T-helper 9 cell (primary cell): ENCODE data around the gene CHST15.

Source experiments
- DNase-seq: peaks from one replicate; pipeline ENCODE4 v3.0.0-alpha.2; 2020

Gene CHST15

DNA sequence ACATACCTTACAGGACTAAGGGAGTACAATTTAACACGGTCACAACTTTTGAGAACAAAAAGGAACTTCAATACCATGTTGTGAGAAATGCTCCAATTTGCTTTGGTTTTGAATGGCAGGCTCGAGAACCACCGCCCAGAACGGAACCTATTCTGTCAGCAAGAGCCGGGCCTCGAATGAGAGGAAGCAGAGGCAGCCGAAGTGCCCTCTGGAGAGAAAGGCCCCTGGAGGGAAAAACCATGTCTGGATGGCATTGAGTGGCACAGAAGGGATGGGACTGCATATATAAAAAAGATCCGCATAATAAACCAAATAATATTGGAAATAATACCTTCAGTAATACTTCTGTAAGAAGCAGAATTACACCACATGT lies 85.6 kb downstream of the CHST15 start:
- DNase-seq, result no peak

DNA sequence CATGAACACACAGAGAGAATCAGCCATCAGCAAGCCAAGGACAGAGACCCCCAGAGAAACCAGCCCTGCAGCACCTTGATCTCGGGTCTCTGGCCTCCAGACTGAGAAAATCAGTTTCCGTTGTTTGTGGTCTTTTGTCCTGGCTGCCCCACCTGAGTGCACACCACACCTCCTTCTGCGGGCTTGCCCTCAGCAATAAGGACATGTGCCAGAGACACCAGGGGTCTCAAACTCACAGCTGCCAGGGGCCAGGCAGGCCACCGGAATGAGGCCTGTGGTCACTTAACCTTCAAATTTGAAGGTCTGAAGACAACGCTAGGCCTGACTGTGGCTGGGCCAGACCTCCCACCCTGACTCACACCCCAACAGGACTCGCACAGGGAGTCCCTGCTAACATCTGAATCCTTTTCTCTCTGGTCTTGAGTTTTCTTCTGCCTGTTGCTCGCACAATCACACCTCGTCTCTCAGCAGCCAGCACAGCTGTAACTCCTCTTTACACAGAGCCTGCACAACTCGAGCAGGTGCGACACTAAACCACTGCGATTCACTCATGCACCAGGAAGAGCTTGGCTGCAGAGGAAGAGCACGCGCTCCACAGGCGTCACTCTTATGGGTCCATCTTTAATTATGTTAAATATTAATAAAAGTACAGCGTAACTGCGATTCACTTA lies 86.2 kb downstream of the CHST15 start:
- no peak for DNase-seq

DNA sequence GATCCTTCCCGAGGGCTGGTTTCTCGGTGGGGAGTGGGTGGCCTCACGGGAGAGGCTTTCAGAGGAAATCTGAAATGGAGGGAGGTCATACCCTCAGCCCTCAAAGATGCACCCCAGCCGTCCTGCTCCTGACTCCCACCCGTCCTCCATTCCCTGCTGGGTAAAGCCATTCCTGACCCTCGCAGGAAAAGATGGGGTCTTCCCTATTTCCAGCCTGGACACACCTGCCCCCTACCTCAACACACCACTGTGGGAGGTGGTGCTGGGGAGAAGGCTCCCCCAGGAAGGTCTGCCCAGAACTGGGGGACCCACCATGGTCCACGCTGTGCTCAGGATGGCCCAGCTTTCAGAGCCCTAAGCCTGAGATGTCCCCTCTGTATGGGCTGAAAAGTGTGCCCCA lies 86.9 kb downstream of the CHST15 start:
- no peak for DNase-seq

DNA sequence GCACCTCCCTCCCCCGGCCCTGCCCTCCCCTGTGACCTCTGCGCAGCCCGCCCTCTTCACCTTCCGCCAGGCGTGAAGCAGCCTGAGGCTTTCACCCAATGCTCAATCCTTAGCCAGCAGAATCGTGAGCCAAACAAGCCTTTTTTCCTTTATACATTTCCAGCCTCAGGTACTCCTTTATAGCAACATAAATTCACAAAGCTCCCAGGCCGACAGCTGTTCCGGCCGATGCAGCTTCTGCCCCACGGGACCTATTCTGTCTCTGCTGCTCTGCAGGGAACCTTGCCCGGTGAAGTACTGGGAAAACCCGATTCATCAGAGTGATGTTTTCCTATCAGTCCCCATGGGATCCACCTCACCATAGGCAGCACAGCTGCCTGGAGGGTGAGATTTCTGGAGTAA lies 87.4 kb downstream of the CHST15 start:
- no peak for DNase-seq

DNA sequence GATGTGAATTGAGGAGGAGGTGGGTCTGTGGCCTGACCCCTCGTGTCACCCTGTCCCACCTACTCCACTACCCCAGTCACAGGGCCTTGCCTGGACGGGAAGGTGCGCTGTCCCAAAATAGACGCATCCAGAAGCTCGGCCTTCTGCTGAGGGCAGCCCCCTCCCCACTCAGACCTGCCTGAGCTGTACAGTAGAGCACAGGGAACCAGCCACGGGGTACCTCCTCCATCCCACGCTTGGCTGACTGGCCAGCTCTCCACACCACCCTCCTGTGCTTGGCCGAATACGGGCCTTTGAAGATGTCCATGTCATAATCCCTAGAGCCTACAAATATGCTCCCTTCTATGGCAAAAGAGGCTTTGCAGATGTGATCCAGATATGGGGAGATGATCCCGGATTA lies 88.3 kb downstream of the CHST15 start:
- no peak for DNase-seq

DNA sequence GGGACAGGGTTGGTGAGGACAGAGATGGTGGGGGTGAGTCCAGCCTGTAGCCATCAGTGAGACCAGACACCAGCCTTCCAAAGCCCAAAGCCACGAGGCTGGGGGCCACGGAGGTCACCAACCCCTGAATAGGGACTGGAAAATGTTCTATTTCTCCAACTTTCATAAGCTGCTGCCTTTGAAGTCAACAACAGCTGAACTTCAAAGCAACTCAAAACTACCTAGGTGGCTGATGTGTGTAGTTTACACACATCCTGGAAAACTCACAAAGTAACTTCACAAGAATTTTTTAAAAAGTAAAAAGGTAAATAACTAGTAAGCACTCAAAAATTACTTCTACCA lies 88.8 kb downstream of the CHST15 start:
- DNase-seq, result no peak

DNA sequence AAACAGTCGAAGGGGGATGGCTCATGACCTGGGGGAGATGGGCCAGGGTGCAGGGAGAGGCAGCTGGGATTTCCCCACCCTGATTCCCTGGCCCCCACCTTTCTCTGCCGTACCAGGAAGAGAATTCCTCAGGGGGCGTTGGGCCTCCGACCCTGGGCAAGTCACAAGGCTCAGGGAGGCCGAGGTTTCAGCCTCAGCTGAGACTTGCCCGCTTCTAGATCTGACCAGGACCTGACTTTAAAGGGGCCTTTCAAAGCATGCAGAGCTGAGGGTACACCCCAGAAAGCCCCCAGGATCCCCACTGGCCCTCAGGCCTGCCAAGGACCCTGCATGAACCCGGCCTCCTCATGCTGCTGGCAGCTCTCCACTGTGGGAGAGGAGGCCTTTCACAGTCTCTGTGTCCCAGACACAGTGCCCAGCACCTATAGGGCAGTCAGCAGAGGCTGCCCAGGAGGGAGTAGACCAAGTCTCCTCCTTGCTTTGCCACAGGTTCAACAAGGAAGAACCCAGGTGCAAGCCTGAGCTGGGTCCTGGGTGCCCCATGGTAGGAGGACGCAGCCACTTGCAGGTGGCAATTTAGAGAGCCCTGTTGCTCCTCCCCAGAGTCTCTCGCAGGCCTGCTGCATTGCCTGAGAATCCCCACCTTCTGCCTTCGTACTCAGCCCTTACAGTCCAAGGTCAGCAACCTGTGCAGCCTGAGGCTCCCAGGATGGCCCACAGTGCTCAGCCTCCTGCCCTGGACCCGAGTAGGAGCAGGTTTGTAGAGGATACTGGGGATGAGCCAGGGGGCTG lies 89.3 kb downstream of the CHST15 start:
- DNase-seq, result no peak

DNA sequence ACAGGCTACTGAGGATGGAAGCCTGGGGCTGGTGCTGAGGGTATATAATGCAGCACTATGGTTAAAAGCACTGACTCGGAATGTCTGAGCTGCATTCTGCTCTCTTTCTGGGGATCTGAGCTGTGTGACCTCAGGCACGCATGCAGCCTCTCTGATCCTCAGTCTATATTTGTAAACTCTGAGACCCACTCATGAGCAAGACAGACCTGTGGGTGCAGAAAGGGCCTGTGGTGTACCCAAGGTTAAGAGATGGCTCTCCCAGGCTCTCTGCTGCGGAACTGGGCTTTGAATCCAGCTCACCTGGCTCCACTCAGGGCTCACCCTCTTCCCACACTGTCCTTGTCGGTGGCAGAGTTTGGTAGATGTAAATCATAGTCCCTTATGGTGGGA lies 89.9 kb downstream of the CHST15 start:
- no peak for DNase-seq

DNA sequence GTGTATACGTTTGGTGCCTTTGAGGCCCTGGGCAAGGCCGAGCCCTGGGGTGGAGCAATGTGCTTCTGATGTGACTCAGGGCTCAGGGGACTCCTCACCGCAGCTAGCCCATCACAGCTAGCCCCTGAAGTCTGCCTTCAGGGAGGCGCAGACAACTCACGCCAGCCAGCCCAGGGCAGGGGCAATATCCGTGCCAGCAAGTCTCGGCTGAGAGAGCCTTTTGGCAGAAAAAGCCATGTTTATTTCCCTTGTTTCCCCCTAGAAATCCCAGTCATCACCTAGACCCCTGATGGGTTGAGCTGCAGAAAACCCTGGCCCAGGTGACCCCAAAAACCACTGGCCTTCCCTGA lies 90.4 kb downstream of the CHST15 start:
- no peak for DNase-seq

DNA sequence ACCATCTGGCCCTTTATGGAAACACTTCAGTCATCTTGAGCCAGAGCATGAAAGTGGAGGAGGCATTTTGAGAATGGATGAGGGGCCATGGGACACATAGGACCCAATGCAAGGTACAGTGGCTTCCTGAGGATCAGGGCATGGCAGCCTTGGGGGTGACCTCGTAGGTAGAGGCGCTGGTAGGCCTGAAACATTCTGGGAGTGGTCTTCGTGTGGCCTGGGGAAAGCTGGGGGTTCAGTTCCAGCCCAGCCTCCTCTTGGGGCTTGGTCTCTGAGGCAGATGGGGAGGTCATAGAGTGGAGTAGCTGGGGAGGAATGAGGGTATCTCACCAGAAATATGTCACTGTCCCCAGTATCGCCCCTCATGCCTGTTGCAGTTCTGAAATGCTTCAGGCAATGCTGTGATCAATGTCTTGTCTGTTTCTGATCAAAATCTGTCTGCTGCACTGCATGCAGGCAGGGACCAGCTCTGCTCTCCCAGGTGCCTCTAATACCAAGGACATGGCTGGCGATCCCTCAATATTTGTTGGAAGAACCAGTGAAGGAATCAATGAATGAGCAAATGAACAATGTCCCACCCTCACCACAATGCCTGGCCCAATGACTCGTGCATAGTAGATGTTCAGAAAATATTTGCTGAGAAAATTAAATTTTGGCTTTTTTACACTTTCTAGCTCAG lies 90.9 kb downstream of the CHST15 start:
- no peak for DNase-seq

DNA sequence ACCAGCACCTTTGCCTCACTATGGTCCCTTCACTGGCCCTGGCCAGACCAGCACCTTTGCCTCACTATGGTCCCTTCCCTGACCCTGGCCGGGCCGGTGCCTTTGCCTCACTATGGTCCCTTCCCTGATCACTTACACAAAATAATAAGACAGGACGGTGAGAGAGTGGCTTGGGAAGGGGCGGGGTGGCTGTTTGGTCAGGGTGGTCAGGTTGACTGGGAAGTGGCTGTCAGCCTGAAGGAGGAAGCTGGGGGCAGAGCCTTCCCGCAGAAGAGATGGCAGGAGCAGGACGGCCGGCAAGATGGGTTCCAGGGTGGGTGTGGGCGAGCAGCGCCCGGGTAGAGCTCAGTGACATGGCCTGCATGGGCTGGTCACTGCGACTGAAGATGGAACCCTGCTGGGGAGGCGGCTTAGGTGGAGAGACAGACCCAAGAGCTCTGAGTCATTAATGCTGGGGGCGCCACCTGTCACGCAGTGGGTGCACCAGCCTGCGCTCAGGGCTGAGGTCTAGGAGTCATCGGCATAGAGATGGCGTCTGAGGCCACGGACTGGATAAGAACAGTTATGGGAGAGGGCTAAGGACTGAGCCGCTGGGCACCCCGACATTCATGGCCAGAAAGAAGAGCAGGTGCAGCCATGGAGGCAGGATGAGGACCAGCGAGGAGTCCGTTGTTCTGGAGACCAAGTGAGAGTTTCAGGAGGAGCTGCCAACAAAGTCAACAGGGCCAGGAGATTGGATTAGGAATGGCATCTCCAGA lies 91.8 kb downstream of the CHST15 start:
- no peak for DNase-seq

DNA sequence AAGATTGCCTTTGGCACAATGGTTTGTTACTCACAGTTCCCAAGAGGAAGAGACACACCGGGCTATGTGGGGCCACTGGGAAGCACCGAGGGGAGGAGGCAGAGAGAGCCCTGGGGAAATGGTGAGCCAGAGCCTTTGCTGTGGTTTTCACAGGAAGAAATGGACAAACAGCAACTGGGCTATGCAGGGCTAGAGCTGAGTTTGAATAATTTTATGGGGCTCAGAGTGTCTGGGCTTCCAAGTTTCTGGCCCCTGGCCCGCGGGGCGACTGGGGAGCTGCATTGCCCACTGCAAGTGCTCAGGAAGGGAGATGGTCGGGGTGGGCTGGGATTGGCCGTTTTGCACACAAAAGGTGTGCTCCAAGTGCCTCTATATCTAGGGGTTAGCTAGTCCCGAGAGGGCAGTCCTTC lies 92.6 kb downstream of the CHST15 start:
- no peak for DNase-seq

DNA sequence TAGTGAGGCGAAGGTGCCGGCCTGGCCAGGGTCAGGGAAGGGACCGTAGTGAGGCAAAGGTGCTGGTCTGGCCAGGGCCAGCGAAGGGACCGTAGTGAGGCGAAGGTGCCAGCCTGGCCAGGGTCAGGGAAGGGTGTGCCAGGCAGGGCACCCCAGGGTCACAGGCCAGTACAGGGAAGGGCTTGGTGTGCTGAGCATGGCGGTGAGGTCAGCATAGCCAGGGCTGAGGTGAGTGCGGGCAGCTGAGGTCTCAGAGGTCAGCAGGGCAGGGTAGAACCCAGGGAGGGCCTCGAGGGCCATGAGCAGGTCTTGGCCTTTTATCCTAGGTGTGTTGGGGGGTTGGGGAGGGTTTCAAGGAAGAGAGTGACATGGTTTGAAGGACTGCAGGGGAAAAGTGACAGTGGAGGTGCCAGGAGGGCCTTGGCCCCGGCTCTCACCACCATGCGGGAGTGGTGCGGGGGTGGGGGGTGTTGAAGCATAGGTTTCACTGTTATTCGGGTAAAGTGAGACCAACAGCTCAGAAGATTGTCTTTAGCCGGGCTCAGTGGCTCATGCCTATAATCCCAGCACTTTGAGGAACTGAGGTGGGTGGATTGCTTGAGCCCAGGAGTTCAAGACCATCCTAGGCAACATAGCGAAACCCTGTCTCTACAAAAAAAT lies 93.3 kb downstream of the CHST15 start:
- DNase-seq, result no peak

DNA sequence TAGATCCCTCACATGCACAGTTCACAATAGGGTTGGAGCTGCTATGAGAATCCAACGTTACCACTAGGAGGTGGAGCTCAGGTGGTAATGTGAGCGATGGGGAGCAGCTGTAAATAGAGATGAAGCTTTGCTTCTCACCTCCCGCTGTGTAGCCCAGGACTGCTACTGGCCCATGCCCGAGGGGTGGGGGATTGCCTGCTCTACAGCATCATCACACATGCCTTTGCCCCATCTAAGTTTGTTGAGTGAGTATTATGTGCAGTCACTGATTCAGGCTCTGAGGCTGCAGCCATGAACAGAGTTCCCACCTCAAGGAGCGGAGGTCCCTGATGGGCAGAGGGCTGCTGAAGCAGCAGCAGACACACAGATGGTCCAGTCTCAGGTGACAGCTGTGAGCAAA lies 94.1 kb downstream of the CHST15 start:
- no peak for DNase-seq

DNA sequence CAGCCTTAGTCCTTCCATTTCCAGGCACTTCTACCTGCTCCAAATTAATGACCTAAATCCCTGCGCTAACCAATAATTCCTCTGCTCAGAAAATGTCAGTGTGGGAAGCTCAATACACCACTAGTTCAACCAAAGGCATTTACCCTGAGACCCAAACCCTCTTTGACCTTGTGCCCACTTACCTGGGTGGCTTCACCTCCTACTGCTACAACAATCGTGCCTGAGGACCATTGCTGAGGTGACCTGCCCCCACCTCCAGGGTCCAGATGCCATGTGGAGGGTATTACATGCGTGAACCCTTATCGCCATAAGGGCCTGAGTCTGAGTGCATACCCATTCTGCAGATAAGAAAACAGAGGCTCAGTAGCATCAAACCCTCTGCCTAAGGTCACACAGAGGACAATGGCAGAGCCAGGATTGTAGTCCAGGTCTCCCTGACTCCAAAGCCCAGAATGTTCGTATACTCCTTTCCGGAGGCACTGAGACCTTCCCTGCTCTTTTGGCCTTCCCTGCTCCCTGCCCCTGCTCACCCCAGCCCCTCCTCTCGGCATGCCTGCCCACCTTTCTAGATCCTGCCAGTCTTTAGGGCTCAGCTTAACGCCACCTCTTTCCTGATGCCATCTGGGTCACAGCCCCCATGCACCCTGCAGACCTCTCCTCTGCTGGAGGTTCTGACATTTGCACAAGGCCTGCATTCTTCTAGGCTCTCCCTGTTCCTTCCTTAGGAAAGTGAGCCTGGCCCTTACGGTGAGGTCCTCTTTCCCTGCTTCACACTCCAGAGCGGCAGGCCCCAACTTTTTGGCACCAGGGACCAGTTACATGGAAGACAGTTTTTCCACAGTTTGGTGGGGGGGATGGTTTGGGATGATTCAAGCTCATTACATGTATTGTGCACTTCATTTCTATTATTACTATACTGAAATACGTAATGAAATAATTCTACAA lies 94.9 kb downstream of the CHST15 start:
- no peak for DNase-seq

DNA sequence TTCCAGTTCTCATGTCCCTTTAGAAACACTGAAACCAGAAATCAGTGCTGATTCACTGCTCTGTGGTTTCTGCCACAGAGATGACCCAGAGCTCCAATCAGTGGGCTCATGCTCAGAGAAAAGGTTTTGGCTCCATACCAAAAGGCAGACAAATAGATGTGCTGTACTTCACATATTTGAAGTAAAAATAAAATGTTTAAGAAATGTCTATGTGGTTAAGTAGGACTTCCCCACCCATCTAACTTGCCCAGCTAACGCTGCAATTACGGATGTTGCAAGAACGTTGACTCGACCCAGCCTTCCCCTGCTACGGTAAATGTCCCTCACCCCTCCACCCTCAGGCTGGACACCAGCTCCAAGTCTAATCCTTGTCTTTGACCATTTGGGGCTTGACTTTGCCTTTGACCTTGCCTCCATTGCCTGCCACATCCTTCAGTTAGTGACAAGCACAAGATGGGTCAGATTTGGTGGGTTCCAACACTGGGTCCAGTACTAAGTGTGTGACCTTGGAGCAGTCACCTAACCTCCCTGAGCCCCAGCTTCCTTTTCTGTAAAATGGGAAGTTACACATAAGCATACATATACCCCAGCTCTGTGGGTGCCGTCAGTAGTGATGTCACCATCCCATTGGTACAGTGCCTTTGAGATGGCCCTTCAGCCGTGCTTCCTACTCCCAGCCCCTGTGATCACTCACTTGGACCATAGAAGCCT lies 95.8 kb downstream of the CHST15 start:
- no peak for DNase-seq

DNA sequence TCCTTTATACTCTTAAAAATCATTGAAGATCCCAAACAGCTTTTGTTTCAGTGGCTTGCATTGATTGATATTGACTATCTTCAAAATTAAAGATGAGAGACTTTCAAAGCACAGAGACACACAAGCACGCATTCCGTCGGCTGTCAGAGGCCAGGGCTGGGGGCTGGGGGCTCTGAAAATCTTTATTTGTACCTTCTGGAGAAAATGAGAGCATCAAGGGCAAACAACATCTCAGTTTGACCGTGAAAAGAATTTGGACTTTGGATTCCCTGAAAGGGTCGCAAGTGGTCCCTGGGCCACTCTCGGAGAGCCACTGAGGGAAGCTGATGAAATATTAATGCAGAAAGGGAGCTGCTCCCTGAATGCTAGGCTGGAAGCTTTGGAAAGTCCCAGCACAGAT lies 96.4 kb downstream of the CHST15 start:
- DNase-seq, result no peak

DNA sequence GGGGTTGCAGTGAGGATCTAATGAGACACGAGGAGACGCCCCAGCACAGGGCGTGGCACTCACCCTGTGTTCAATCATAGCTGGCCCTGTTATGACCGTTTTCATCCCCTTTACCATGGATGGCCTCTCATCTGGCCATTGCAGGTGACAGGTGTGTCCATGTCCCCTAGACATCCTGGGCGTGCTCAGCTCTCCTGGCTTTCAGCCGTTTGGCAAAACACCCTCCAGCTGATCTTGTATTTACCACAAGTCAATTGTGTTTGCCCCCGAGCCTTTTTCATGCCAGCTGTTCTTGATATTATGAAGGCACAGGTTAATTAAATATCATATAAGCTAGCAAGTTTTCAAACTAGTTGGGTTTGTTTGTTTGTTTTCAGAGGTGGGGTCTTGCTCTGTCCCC lies 97.1 kb downstream of the CHST15 start:
- DNase-seq, result no peak

DNA sequence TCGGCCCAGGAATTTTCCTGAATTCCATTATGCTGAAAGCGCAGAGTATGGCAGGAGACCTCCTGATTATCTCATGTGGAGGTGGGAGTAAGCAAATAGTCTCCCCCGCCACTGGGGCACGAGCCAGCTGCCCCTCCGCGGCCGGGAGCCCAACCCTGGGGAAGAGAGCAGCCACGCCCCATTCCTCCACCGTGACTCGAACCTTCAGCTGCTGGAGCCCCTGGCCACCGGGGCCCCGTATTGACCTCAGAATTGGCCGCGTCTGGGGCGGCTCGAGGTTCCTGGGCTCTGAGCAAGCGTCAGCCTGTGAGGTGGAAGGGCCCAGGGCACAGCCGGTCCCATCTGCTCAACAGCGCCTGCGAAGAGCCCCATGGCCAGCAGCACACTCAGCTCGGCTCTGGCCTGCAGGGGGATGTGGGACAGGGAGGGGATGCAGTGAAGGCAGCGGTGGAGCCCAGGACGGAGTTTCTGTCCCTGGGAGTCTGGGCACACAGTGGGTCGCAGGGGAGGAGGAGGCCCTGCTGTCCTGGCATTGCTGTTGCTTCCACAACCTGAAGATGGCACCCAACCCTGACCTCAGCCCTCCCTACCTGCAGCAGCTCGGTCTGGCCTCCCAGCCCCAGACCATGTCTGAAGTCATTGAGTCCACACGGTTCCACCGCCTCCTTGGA lies 97.8 kb downstream of the CHST15 start:
- DNase-seq, result no peak

DNA sequence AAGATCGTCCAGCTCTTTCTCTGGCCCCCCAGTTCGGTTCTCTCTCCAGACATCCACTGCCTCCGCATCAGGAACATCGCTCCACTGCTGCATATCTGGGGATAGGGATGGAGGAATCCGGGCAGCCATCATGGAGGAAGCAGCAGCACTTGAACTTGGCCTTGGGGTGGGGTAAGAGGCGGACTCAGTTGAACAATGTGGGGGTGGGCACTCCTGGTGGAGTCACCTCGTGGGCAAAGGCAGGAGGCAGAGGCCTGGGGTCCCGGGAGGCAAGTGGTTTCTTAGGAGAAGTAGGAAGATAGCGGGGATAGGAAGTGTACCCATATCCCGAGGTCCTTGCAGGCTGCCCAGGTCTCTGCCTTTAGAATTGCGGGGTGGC lies 98.3 kb downstream of the CHST15 start:
- DNase-seq, result no peak
